Stimulated activated effector memory CD8-positive, alpha-beta T cell treated with anti-CD3 and anti-CD28 coated beads, Interleukin-12 subunit alpha, Interleukin-12 subunit beta, amount 100 ng/mL, for 72 hours (primary cell): ENCODE measurements around the gene OSMR.
"Not testable (repeated sequence)": the region's sequence is repeated elsewhere in the genome, so short reads cannot be mapped to it uniquely, and the experiment has no call there.

Experiments used
- ATAC-seq: fragments of 150-1000 bp; cut with Tn5 transposase; 2 replicates; pipeline ENCODE4 v1.10.0; 2021
- DNase-seq, 2 donors: peaks; one replicate each; pipeline ENCODE4 v3.0.0; 2021 to 2022; ENCODE audit warnings: low spot score in 2 of 2
- H3K27ac Mint-ChIP-seq: one replicate; pipeline ENCODE4 v1.8.0; 2022; ENCODE audit warnings: mild to moderate bottlenecking, mixed read lengths
- H3K36me3 Mint-ChIP-seq: one replicate; pipeline ENCODE4 v1.8.0; 2022; ENCODE audit warnings: mild to moderate bottlenecking, mixed read lengths
- H3K4me1 Mint-ChIP-seq: one replicate; pipeline ENCODE4 v1.8.0; 2022; ENCODE audit warnings: mixed read lengths
- H3K4me3 Mint-ChIP-seq: one replicate; pipeline ENCODE4 v1.8.0; 2022; ENCODE audit warnings: mild to moderate bottlenecking, mixed read lengths
- H3K9me3 Mint-ChIP-seq: one replicate; pipeline ENCODE4 v1.8.0; 2022; ENCODE audit warnings: mixed read lengths

The OSMR gene

GRCh38 chr5:38851640-38852039 lies 5.8 kb downstream of the OSMR start:
- H3K36me3 Mint-ChIP-seq, H3K4me3 Mint-ChIP-seq, H3K4me1 Mint-ChIP-seq, DNase-seq, H3K27ac Mint-ChIP-seq, H3K9me3 Mint-ChIP-seq, ATAC-seq: not testable (repeated sequence)

- Mint-ChIP-seq H3K27ac (no peak overlapping the region), H3K4me1 (no peaks in the 10 kb centered on the region), H3K36me3 (no peaks in the 10 kb centered on the region), H3K4me3 (no peak overlapping the region), H3K9me3 (peaks cover 5% of the 10 kb centered on the region)
- DNase-seq = no peak
- no peak for ATAC-seq
Observed at GRCh38 chr5:38853753-38854470, 8.1 kb downstream of the OSMR start.

GRCh38 chr5:38854907-38855306 lies 9.1 kb downstream of the OSMR start:
- Mint-ChIP-seq H3K9me3 (peaks cover 5% of the 10 kb centered on the region), H3K27ac (no peak overlapping the region), H3K4me1 (no peaks in the 10 kb centered on the region), H3K36me3 (no peaks in the 10 kb centered on the region), H3K4me3 (no peak overlapping the region)
- ATAC-seq = peak; percentile 19
- no peak for DNase-seq

GRCh38 chr5:38856660-38857059 lies 10.8 kb downstream of the OSMR start:
- H3K36me3 Mint-ChIP-seq = no peaks in the 10 kb centered on the region
- DNase-seq (no peak), ATAC-seq (no peak)
- no peak overlapping the region for H3K27ac Mint-ChIP-seq
- no peak overlapping the region for H3K4me3 Mint-ChIP-seq
- H3K4me1 Mint-ChIP-seq = no peaks in the 10 kb centered on the region
- H3K9me3 Mint-ChIP-seq = peaks cover 4% of the 10 kb centered on the region

GRCh38 chr5:38858839-38859238 lies 13.0 kb downstream of the OSMR start:
- Mint-ChIP-seq H3K4me3 (no peak overlapping the region), H3K27ac (no peak overlapping the region), H3K4me1 (no peaks in the 10 kb centered on the region), H3K36me3 (no peaks in the 10 kb centered on the region), H3K9me3 (peaks cover 3% of the 10 kb centered on the region)
- DNase-seq (no peak), ATAC-seq (no peak)

- not testable (repeated sequence) for H3K4me1 Mint-ChIP-seq, ATAC-seq, H3K36me3 Mint-ChIP-seq, H3K4me3 Mint-ChIP-seq, DNase-seq, H3K27ac Mint-ChIP-seq
- peaks cover 15% of the 10 kb centered on the region for H3K9me3 Mint-ChIP-seq
Observed at GRCh38 chr5:38861986-38862770, 16.4 kb downstream of the OSMR start.

GRCh38 chr5:38866362-38867031 lies 20.7 kb downstream of the OSMR start:
- no peak for DNase-seq
- no peak overlapping the region for H3K4me3 Mint-ChIP-seq
- no peaks in the 10 kb centered on the region for H3K4me1 Mint-ChIP-seq
- H3K27ac Mint-ChIP-seq = no peak overlapping the region
- no peak for ATAC-seq
- H3K36me3 Mint-ChIP-seq = no peaks in the 10 kb centered on the region
- H3K9me3 Mint-ChIP-seq = peaks cover 15% of the 10 kb centered on the region

GRCh38 chr5:38867032-38867398 lies 21.2 kb downstream of the OSMR start:
- Mint-ChIP-seq H3K4me3 (no peak overlapping the region), H3K36me3 (no peaks in the 10 kb centered on the region), H3K27ac (no peak overlapping the region), H3K4me1 (no peaks in the 10 kb centered on the region), H3K9me3 (peaks cover 15% of the 10 kb centered on the region)
- ATAC-seq = no peak
- no peak for DNase-seq

- no peaks in the 10 kb centered on the region for H3K36me3 Mint-ChIP-seq
- H3K27ac Mint-ChIP-seq = no peak overlapping the region
- H3K4me3 Mint-ChIP-seq = no peak overlapping the region
- ATAC-seq = no peak
- DNase-seq = no peak
- peaks cover 15% of the 10 kb centered on the region for H3K9me3 Mint-ChIP-seq
- H3K4me1 Mint-ChIP-seq = no peaks in the 10 kb centered on the region
Observed at GRCh38 chr5:38867416-38867815, 21.6 kb downstream of the OSMR start.

GRCh38 chr5:38870595-38870994 lies 24.8 kb downstream of the OSMR start:
- DNase-seq (no peak), ATAC-seq (no peak)
- no peak overlapping the region for H3K4me3 Mint-ChIP-seq
- H3K4me1 Mint-ChIP-seq = no peaks in the 10 kb centered on the region
- no peak overlapping the region for H3K27ac Mint-ChIP-seq
- H3K9me3 Mint-ChIP-seq = no peaks in the 10 kb centered on the region
- no peaks in the 10 kb centered on the region for H3K36me3 Mint-ChIP-seq

- no peaks in the 10 kb centered on the region for H3K9me3 Mint-ChIP-seq
- H3K4me1 Mint-ChIP-seq = no peaks in the 10 kb centered on the region
- no peaks in the 10 kb centered on the region for H3K36me3 Mint-ChIP-seq
- no peak overlapping the region for H3K4me3 Mint-ChIP-seq
- no peak overlapping the region for H3K27ac Mint-ChIP-seq
- ATAC-seq = peak; percentile 16
- no peak for DNase-seq
Observed at GRCh38 chr5:38871058-38871605, 25.3 kb downstream of the OSMR start.

GRCh38 chr5:38871790-38872551 lies 26.2 kb downstream of the OSMR start:
- Mint-ChIP-seq H3K27ac (no peak overlapping the region), H3K4me1 (no peaks in the 10 kb centered on the region), H3K9me3 (no peaks in the 10 kb centered on the region), H3K36me3 (no peaks in the 10 kb centered on the region), H3K4me3 (no peak overlapping the region)
- peak; percentile 47 for ATAC-seq
- DNase-seq = no peak

GRCh38 chr5:38872826-38873225 lies 27.0 kb downstream of the OSMR start:
- ATAC-seq (no peak), DNase-seq (no peak)
- Mint-ChIP-seq H3K4me3 (no peak overlapping the region), H3K27ac (no peak overlapping the region), H3K9me3 (no peaks in the 10 kb centered on the region), H3K4me1 (no peaks in the 10 kb centered on the region), H3K36me3 (no peaks in the 10 kb centered on the region)

GRCh38 chr5:38874948-38875456 lies 29.2 kb downstream of the OSMR start:
- H3K4me1 Mint-ChIP-seq = no peaks in the 10 kb centered on the region
- H3K36me3 Mint-ChIP-seq = no peaks in the 10 kb centered on the region
- H3K27ac Mint-ChIP-seq = no peak overlapping the region
- H3K4me3 Mint-ChIP-seq = no peak overlapping the region
- no peak for DNase-seq
- ATAC-seq = no peak
- no peaks in the 10 kb centered on the region for H3K9me3 Mint-ChIP-seq
